ENCODE measurements around the gene LRFN3. TPM values are rescaled to one million over a fixed set of nuclear protein-coding genes. Genes with fewer than 3 reads are reported as not detected.
"Not testable (repeated sequence)": the region's sequence is repeated elsewhere in the genome, so short reads cannot be mapped to it uniquely, and the experiment has no call there.

LRFN3 gene
- total RNA-seq, 2 experiments from 2014 or later = 2.8 to 6.0 TPM

DNA sequence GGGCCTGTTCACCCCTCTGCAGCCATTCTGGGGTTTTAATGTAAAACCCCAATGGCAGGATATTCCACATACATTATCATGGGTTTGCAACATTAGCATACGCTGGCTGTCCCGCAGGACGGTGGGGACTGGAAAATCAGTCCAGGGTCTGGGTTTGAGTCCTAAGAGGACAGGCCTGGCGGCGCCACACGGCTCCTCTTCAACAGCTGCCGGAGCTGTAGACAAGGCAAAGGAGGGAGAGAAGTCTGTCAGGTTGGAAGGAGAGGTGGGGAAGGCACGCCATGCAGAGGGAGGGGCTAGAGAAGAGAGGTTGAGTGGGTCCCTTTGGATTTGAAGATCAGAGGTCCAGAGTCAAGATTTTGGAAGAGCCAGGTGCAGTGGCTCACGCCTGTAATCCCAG, 47.8 kb upstream of the LRFN3 start:
- intact Hi-C loops (cut with micrococcal nuclease; ENCODE audit: unreplicated experiment) = no loop called here

DNA sequence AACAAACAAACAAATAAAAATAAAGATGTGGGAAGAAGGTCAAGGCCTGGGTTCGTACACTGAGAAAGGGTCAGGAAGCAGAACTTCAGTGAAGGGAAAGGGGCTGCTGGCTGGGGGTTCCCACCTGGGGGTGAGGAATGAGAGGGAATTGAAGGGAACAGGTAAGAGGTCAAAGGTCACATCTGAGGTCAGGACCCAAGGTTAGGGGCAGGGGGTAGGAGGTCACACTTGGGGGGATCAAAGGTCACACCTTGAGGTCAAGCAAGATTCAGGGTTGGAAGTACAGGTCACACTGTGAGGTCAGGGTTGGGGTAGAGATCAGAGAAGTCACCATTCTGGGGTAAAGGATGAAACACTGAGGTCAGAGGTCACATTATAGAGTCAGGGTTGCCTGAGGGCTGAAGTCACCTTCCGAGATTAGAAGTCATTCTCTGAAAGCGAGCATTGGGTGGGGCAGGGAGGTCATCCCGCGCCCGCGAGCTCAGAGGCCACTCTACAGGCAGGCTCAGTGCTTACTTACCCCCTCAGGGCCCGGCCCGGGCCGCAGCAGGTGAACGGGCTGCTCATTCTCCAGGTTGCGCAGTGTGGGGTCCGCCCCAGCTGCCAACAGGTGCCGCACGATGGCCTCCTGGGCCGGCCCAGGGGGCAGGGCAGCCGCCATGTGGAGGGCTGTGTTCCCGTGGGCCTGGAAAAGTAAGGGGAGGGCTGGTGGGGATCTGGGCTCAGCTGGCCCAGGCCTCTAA, 46.6 kb upstream of the LRFN3 start:
- TF ChIP-seq EZH2phosphoT487 (IDR thresholded peaks at IDR 0.05; ENCODE audit: borderline replicate concordance, low read depth, low read length) = no peak
- TF ChIP-seq, protein P1, sequence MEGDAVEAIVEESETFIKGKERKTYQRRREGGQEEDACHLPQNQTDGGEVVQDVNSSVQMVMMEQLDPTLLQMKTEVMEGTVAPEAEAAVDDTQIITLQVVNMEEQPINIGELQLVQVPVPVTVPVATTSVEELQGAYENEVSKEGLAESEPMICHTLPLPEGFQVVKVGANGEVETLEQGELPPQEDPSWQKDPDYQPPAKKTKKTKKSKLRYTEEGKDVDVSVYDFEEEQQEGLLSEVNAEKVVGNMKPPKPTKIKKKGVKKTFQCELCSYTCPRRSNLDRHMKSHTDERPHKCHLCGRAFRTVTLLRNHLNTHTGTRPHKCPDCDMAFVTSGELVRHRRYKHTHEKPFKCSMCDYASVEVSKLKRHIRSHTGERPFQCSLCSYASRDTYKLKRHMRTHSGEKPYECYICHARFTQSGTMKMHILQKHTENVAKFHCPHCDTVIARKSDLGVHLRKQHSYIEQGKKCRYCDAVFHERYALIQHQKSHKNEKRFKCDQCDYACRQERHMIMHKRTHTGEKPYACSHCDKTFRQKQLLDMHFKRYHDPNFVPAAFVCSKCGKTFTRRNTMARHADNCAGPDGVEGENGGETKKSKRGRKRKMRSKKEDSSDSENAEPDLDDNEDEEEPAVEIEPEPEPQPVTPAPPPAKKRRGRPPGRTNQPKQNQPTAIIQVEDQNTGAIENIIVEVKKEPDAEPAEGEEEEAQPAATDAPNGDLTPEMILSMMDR (conservative IDR thresholded peaks at IDR 0.05; ENCODE audit: low read length) = no peak
- ChIA-PET CTCF (ENCODE audit: unreplicated experiment) (no interaction called here), POLR2A (no interaction called here)
- H3K36me3 ChIP-seq (ENCODE audit: insufficient read depth, low read length) = peaks cover 80% of the 10 kb centered on the region
- no peak overlapping the region for H2AFZ ChIP-seq (ENCODE audit: low read length)
- DNase-seq (ENCODE audit: low spot score) = no peak
- no peak overlapping the region for H3K4me3 ChIP-seq (ENCODE audit: low read depth, low read length, poor library complexity, severe bottlenecking)
- H4K20me1 ChIP-seq (ENCODE audit: insufficient read depth, low read length) = no peaks in the 10 kb centered on the region; the same call in 1 of the 2 replicates
- intact Hi-C loops (cut with micrococcal nuclease; ENCODE audit: unreplicated experiment) = no loop called here
- no peaks in the 10 kb centered on the region for H3K9me3 ChIP-seq (ENCODE audit: low read length)
- H3K4me2 ChIP-seq (ENCODE audit: low read length) = no peak overlapping the region
- no TSS peak for BruUV-seq (replicated peaks)
- no peaks in the 10 kb centered on the region for H3K4me1 ChIP-seq (ENCODE audit: insufficient read depth, low read length, poor library complexity, severe bottlenecking)
- no peak overlapping the region for H3K27ac ChIP-seq (ENCODE audit: low read depth, low read length, poor library complexity, severe bottlenecking)
- no peaks in the 10 kb centered on the region for H3K79me2 ChIP-seq (ENCODE audit: insufficient read depth, low read depth, low read length)
- no peaks in the 10 kb centered on the region for H3K9me2 ChIP-seq (ENCODE audit: insufficient read depth, low read length)

More for the DNA sequence above, 47.8 kb upstream of the LRFN3 start:
- H3K36me3 ChIP-seq (ENCODE audit: insufficient read depth, low read length) = peaks cover 69% of the 10 kb centered on the region
- H3K4me3 ChIP-seq (ENCODE audit: low read depth, low read length, poor library complexity, severe bottlenecking) = no peak overlapping the region
- H4K20me1 ChIP-seq (ENCODE audit: insufficient read depth, low read length) = no peaks in the 10 kb centered on the region; the same call in 1 of the 2 replicates
- H2AFZ ChIP-seq (ENCODE audit: low read length) = no peak overlapping the region
- H3K4me2 ChIP-seq (ENCODE audit: low read length) = no peak overlapping the region
- H3K9me2 ChIP-seq (ENCODE audit: insufficient read depth, low read length) = no peaks in the 10 kb centered on the region
- ChIA-PET CTCF (ENCODE audit: unreplicated experiment) (no interaction called here), POLR2A (no interaction called here)
- no peaks in the 10 kb centered on the region for H3K9me3 ChIP-seq (ENCODE audit: low read length)
- H3K4me1 ChIP-seq (ENCODE audit: insufficient read depth, low read length, poor library complexity, severe bottlenecking) = no peaks in the 10 kb centered on the region
- no peak overlapping the region for H3K27ac ChIP-seq (ENCODE audit: low read depth, low read length, poor library complexity, severe bottlenecking)
- no peaks in the 10 kb centered on the region for H3K79me2 ChIP-seq (ENCODE audit: insufficient read depth, low read depth, low read length)
- BruUV-seq (replicated peaks) = no TSS peak
- no peak for TF ChIP-seq EZH2phosphoT487 (IDR thresholded peaks at IDR 0.05; ENCODE audit: borderline replicate concordance, low read depth, low read length)
- TF ChIP-seq, protein P1 (conservative IDR thresholded peaks at IDR 0.05; ENCODE audit: low read length) = no peak
- DNase-seq (ENCODE audit: low spot score) = no peak

DNA sequence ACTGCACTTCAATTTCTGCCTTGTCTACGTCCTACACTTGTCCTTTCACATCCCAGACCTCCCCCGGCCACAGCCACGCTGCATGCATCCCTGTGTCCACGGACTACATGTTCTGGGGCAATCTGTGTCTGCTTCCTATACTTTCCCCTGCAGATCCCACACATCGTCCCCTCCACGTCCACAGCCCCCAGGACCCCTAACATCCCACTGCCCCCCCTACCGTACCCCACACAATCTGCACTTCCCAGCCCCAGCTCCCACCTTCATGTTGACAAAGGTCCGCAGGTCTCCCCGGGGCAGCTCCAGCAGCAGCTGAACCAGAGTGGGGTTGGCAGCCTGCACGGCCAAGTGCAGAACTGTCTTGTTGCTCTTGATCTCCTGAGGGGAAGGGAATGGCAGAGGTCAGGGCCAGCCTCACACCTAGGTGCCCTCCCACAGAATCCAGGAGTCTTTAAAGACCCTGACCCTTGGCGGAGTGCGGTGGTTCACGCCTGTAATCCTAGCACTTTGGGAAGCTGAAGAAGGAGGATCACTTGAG, 46.0 kb upstream of the LRFN3 start:
- H3K9me3 ChIP-seq (ENCODE audit: low read length) = no peaks in the 10 kb centered on the region
- no peak overlapping the region for H3K4me2 ChIP-seq (ENCODE audit: low read length)
- no peak overlapping the region for H2AFZ ChIP-seq (ENCODE audit: low read length)
- H4K20me1 ChIP-seq (ENCODE audit: insufficient read depth, low read length) = no peaks in the 10 kb centered on the region; the same call in 1 of the 2 replicates
- H3K9me2 ChIP-seq (ENCODE audit: insufficient read depth, low read length) = no peaks in the 10 kb centered on the region
- intact Hi-C loops (cut with micrococcal nuclease; ENCODE audit: unreplicated experiment) = no loop called here
- BruUV-seq (replicated peaks) = no TSS peak
- no peak overlapping the region for H3K4me3 ChIP-seq (ENCODE audit: low read depth, low read length, poor library complexity, severe bottlenecking)
- no peak overlapping the region for H3K27ac ChIP-seq (ENCODE audit: low read depth, low read length, poor library complexity, severe bottlenecking)
- CTCF ChIA-PET (ENCODE audit: unreplicated experiment) = no interaction called here
- peaks cover 87% of the 10 kb centered on the region for H3K36me3 ChIP-seq (ENCODE audit: insufficient read depth, low read length)
- POLR2A ChIA-PET = no interaction called here
- H3K4me1 ChIP-seq (ENCODE audit: insufficient read depth, low read length, poor library complexity, severe bottlenecking) = no peaks in the 10 kb centered on the region
- no peak for TF ChIP-seq EZH2phosphoT487 (IDR thresholded peaks at IDR 0.05; ENCODE audit: borderline replicate concordance, low read depth, low read length)
- TF ChIP-seq, protein P1 (conservative IDR thresholded peaks at IDR 0.05; ENCODE audit: low read length) = no peak
- H3K79me2 ChIP-seq (ENCODE audit: insufficient read depth, low read depth, low read length) = no peaks in the 10 kb centered on the region
- DNase-seq (ENCODE audit: low spot score) = no peak

DNA sequence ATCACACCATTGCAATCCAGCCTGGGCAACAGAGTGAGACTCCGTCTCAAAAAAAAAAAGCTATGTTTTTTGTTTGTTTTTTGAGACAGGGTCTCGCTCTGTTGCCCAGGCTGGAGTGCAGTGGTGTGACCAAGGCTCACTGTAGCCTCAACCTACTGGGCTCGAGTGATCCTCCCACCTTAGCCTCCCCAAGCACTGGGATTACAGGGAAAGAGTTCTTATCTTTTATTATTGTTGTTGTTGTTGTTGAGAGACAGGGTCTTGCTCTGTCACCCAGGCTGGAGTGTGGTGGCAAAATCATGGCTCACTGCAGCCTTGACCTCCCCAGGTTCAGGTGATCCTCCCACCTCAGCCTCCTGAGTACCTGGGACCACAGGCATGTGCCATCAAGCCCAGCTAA, 44.4 kb upstream of the LRFN3 start:
- CTCF ChIA-PET (ENCODE audit: unreplicated experiment); DNase-seq (ENCODE audit: low spot score); H3K9me2 ChIP-seq (ENCODE audit: insufficient read depth, low read length); H3K79me2 ChIP-seq (ENCODE audit: insufficient read depth, low read depth, low read length); H3K27ac ChIP-seq (ENCODE audit: low read depth, low read length, poor library complexity, severe bottlenecking); H4K20me1 ChIP-seq (ENCODE audit: insufficient read depth, low read length); H2AFZ ChIP-seq (ENCODE audit: low read length); H3K4me1 ChIP-seq (ENCODE audit: insufficient read depth, low read length, poor library complexity, severe bottlenecking); H3K4me3 ChIP-seq (ENCODE audit: low read depth, low read length, poor library complexity, severe bottlenecking); H3K4me2 ChIP-seq (ENCODE audit: low read length); H3K9me3 ChIP-seq (ENCODE audit: low read length); BruUV-seq (replicated peaks); intact Hi-C loops (cut with micrococcal nuclease; ENCODE audit: unreplicated experiment): not testable (repeated sequence)
- POLR2A ChIA-PET = interaction anchor here (0.6 kb wide), 1 partner anchor 70 kb away, joined by 3 read pairs; no protein-coding TSS in a partner anchor
- H3K36me3 ChIP-seq (ENCODE audit: insufficient read depth, low read length) = peaks cover 99% of the 10 kb centered on the region

Measured in OCI-LY7 (cell line).